Activated CD4-positive, alpha-beta T cell treated with anti-CD3 and anti-CD28 coated beads for 1 hour (primary cell): ENCODE results near the gene SLC39A3.

Experiments used
- DNase-seq: peaks from one replicate; pipeline ENCODE4 v3.0.0-alpha.2; 2020

The SLC39A3 gene

GRCh38 chr19:2701361-2702169 lies 38.3 kb downstream of the SLC39A3 start:
- no peak for DNase-seq

GRCh38 chr19:2700660-2701360 lies 39.0 kb downstream of the SLC39A3 start:
- DNase-seq: no peak

GRCh38 chr19:2699413-2700140 lies 40.2 kb downstream of the SLC39A3 start:
- no peak for DNase-seq

GRCh38 chr19:2694196-2694595 lies 45.6 kb downstream of the SLC39A3 start:
- no peak for DNase-seq

GRCh38 chr19:2693492-2694160 lies 46.2 kb downstream of the SLC39A3 start:
- DNase-seq: no peak

GRCh38 chr19:2691951-2692350 lies 47.9 kb downstream of the SLC39A3 start:
- DNase-seq: no peak

GRCh38 chr19:2690856-2691255 lies 49.0 kb downstream of the SLC39A3 start:
- no peak for DNase-seq

GRCh38 chr19:2686360-2686759 lies 53.5 kb downstream of the SLC39A3 start:
- no peak for DNase-seq

- DNase-seq: no peak
Measured at GRCh38 chr19:2685204-2685704, 54.6 kb downstream of the SLC39A3 start.

- DNase-seq: no peak
Measured at GRCh38 chr19:2683430-2684003, 56.3 kb downstream of the SLC39A3 start.
